Adrenal gland (tissue), 5 donors: ENCODE results near the gene NR1H4.

Source experiments
- CTCF ChIP-seq, 6 experiments: fragments of 450-650 bp in 4 of 6; fragments of 200-600 bp in 2 of 6; sonication (generic) in 1 of 6; IDR thresholded peaks; 1 replicate in 5 of 6; 2 replicates in 1 of 6; pipeline versions ENCODE4 v1.5.1 to v1.8.0; 2016 to 2021; ENCODE audit warnings: antibody characterized with exemption in 6 of 6, mild to moderate bottlenecking in 2 of 6, moderate library complexity in 1 of 6
- POLR2A ChIP-seq, 2 donors: fragments of 450-650 bp; IDR thresholded peaks; one replicate each; pipeline ENCODE4 v1.6.1; 2017; ENCODE audit warnings: antibody characterized with exemption in 2 of 2, mild to moderate bottlenecking in 2 of 2, moderate library complexity in 1 of 2
- donor health status: DM: no; HTN: no; CAD: no.

- TF ChIP-seq CTCF (IDR thresholded peaks at IDR 0.05) (no peak), POLR2A (IDR thresholded peaks at IDR 0.05) (no peak)
These were observed 54.9 kb downstream of the NR1H4 start for GRCh38 chr12:100528471-100529127.
